ENCODE data around the gene TPCN2. TPM values are rescaled to one million over a fixed set of nuclear protein-coding genes. Genes with fewer than 3 reads are reported as not detected.

Gene TPCN2
- total and polyA plus RNA-seq, 2 of the 8 experiments (the other 6 are each of a cell fraction or from before 2014, with no cell fraction given), result 9.7 to 18.6 TPM

DNA sequence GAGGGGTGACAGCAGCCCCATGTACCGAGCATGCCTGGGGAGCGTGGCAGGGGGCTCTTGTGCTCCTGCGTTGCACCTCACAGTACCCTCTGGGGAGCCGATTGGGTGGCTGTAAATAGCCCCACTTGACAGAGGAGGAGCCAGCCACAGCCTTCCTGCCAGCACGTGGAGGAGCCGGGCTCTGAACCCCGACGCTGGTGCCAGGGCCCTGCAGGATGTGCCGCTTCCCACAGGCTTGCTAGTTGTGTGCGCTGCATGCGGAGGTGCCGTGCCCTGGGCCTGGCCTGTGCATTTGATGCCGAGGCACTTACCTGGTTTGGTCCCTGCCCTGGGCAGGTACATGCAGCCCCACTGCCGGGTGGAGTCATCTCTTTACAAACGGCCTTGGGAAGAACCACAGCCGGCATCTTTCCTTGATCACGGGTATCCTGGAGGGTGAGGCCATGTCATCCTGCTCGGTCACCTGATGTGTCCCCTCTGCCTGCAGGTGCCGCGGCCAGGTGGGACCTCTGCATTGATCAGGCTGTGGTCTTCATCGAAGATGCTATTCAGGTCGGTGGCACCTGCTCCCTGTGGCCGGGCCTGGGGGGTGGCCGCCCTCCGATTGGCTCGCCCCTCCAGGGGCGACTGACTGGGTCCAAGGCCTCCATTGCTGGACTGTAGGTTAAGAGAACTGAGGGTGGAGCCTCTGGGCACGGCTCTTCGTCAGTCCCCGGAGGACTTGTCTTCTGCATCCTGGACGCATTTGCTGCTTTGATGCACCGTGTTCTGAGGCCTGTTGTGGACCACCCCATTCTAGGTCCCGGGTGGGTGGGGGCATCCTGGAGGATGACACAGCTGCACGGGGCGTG, 5.0 kb downstream of the TPCN2 start:
- Histone ChIP-seq H2BK15ac (ENCODE audit: low read length) (no peak overlapping the region), H3K4me2 (ENCODE audit: insufficient read depth in 1 of 2, low read depth in 2 of 2, low read length in 2 of 2) (no peak overlapping the region), H2BK120ac (replicated peaks; ENCODE audit: low read depth, low read length) (no peak overlapping the region), H3K18ac (ENCODE audit: extremely low read depth, low read length) (no peak overlapping the region), H3K9ac (replicated peaks in 1 of 4; ENCODE audit: extremely low read depth in 1 of 4, low read depth in 3 of 4, low read length in 3 of 4) (no peak overlapping the region), H3K23me2 (ENCODE audit: low read depth, low read length) (no peaks in the 10 kb centered on the region; the same call in 1 of the 2 replicates), H4K8ac (ENCODE audit: extremely low read depth, insufficient read depth, low read length) (peak overlapping the region; percentile 68), H3K14ac (ENCODE audit: insufficient read length) (no peak overlapping the region), H3K27ac (ENCODE audit: low read depth, low read length) (no peak overlapping the region), H4K91ac (replicated peaks; ENCODE audit: insufficient read length, low read length) (no peak overlapping the region), H3K27me3 (replicated peaks in 1 of 4; ENCODE audit: control insufficient read depth in 3 of 4, extremely low read depth in 1 of 4, insufficient read depth in 3 of 4, low read length in 3 of 4) (no peaks in the 10 kb centered on the region), H2AK5ac (ENCODE audit: low read depth, low read length) (no peak overlapping the region), H3K23ac (ENCODE audit: insufficient read length) (no peak overlapping the region), H3K4me1 (replicated peaks in 1 of 4; ENCODE audit: control insufficient read depth in 3 of 4, insufficient read depth in 4 of 4, low read length in 3 of 4) (peaks cover 0 to 6% (median under 1%) of the 10 kb centered on the region in 4 experiments; a peak in 3 of 7 replicates), H2AFZ (ENCODE audit: low read length) (no peak overlapping the region), H2BK5ac (ENCODE audit: low read depth, low read length) (no peak overlapping the region), H4K20me1 (replicated peaks in 1 of 2; ENCODE audit: control insufficient read depth in 1 of 2, insufficient read depth in 2 of 2, low read length in 2 of 2) (peaks cover 6 to 28% of the 10 kb centered on the region in 2 experiments), H3K4ac (replicated peaks; ENCODE audit: insufficient read length, low read depth, low read length) (no peak overlapping the region), H3K79me1 (ENCODE audit: low read depth, low read length) (peaks cover 18% of the 10 kb centered on the region), H3K56ac (replicated peaks; ENCODE audit: insufficient read length, low read depth, low read length) (no peak overlapping the region), H4K5ac (ENCODE audit: insufficient read length, low read depth, low read length) (no peak overlapping the region), H3K79me2 (ENCODE audit: control insufficient read depth in 1 of 2, insufficient read depth in 2 of 2, low read length in 2 of 2) (peaks cover 7 to 50% of the 10 kb centered on the region in 2 experiments; a peak in 3 of 4 replicates), H2BK12ac (ENCODE audit: low read depth, low read length) (no peak overlapping the region), H3K9me3 (ENCODE audit: insufficient read depth in 2 of 2, low read depth in 1 of 2, low read length in 1 of 2) (no peaks in the 10 kb centered on the region), H3K36me3 (ENCODE audit: control insufficient read depth in 2 of 4, insufficient read depth in 4 of 4, low read length in 3 of 4) (peaks cover 0 to 13% (median 3%) of the 10 kb centered on the region in 4 experiments; a peak in 4 of 8 replicates), H3K4me3 (ENCODE audit: extremely low read depth in 1 of 4, insufficient read depth in 2 of 4, low read depth in 3 of 4, low read length in 4 of 4) (no peak overlapping the region), H2BK20ac (ENCODE audit: low read length) (no peak overlapping the region)
- DNase-seq (ENCODE audit: low read depth in 1 of 2, low spot score in 2 of 2), result no peak
- no peak for FAIRE-seq
- POLR2A ChIA-PET (ENCODE audit: partially characterized antibody), result no interaction called here
- CTCF ChIA-PET (ENCODE audit: partially characterized antibody), result interaction anchor here (0.6 to 0.9 kb wide), 3 partner anchors 10 to 31 kb away, joined by 3 to 5 read pairs (median 3); no protein-coding TSS in a partner anchor
- WGBS, 2 experiments (ENCODE audit: extremely low coverage in 1 of 2, insufficient coverage in 1 of 2, insufficient read length in 1 of 2, insufficient replicate concordance in 2 of 2, low coverage in 1 of 2, low lambda C conversion rate in 2 of 2, missing lambda C conversion rate in 1 of 2), result 89% methylated on average over 20 of the region's 35 CpGs; no CpG with 5 or more reads in 1 of the 2 experiments
- TF ChIP-seq SP1 (IDR thresholded peaks at IDR 0.05; ENCODE audit: low read depth, low read length) (no peak), E2F6 (IDR thresholded peaks at IDR 0.05) (no peak), ASH2L (IDR thresholded peaks at IDR 0.05; ENCODE audit: low read length) (no peak), POLR2AphosphoS5 (IDR thresholded peaks at IDR 0.05; ENCODE audit: low read depth, low read length) (no peak), JUND (IDR thresholded peaks at IDR 0.05; ENCODE audit: low read length) (no peak), JUN (IDR thresholded peaks at IDR 0.05; ENCODE audit: low read depth, low read length) (no peak), HDAC2 (IDR thresholded peaks at IDR 0.05; ENCODE audit: borderline replicate concordance in 1 of 2, low read depth in 2 of 2, low read length in 2 of 2) (no peak), SAP30 (IDR thresholded peaks at IDR 0.05; ENCODE audit: insufficient read depth, insufficient replicate concordance, low read length) (no peak)
- TF ChIP-seq, protein P1, sequence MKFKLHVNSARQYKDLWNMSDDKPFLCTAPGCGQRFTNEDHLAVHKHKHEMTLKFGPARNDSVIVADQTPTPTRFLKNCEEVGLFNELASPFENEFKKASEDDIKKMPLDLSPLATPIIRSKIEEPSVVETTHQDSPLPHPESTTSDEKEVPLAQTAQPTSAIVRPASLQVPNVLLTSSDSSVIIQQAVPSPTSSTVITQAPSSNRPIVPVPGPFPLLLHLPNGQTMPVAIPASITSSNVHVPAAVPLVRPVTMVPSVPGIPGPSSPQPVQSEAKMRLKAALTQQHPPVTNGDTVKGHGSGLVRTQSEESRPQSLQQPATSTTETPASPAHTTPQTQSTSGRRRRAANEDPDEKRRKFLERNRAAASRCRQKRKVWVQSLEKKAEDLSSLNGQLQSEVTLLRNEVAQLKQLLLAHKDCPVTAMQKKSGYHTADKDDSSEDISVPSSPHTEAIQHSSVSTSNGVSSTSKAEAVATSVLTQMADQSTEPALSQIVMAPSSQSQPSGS (IDR thresholded peaks at IDR 0.05; ENCODE audit: low read length), result no peak
